CD8-positive, alpha-beta memory T cell (primary cell): Measurements from ENCODE around the gene CYBRD1. TPM values are rescaled to one million over a fixed set of nuclear protein-coding genes. Genes with fewer than 3 reads are reported as not detected.
"Not testable (repeated sequence)": the region's sequence is repeated elsewhere in the genome, so short reads cannot be mapped to it uniquely, and the experiment has no call there.

ENCODE experiments used
- CTCF ChIA-PET: fragments of 350-600 bp; sonication (Branson Sonifier 250); formaldehyde crosslinking; loops from one replicate; lab custom pipeline; 2021; ENCODE audit warnings: antibody characterized with exemption; lab: Charles Lee
- POLR2A ChIA-PET: fragments of 350-600 bp; sonication (Branson Sonifier 250); formaldehyde crosslinking; loops from one replicate; lab custom pipeline; 2021; ENCODE audit warnings: antibody characterized with exemption; lab: Charles Lee
- DNase-seq, 5 donors: peaks; one replicate each; pipeline versions ENCODE4 v3.0.0 to v3.0.0-alpha.2; 2020 to 2022; ENCODE audit warnings: mixed read lengths in 1 of 5
- H3K27ac ChIP-seq: one replicate; pipeline ENCODE4 v1.7.0; 2013; ENCODE audit warnings: low read depth, mild to moderate bottlenecking, low read length, moderate library complexity
- H3K27me3 ChIP-seq: 2 replicates; pipeline ENCODE4 v1.7.0; 2013; ENCODE audit warnings: low read length, mild to moderate bottlenecking; ENCODE audit not compliant: insufficient read depth, poor library complexity, severe bottlenecking
- H3K36me3 ChIP-seq: 2 replicates; pipeline ENCODE4 v1.7.0; 2013; ENCODE audit warnings: mild to moderate bottlenecking, low read length, moderate library complexity; ENCODE audit not compliant: insufficient read depth
- H3K4me1 ChIP-seq: 2 replicates; pipeline ENCODE4 v1.7.0; 2013; ENCODE audit warnings: mild to moderate bottlenecking, low read length, moderate library complexity; ENCODE audit not compliant: insufficient read depth
- H3K4me3 ChIP-seq: 2 replicates; pipeline ENCODE4 v1.7.0; 2013; ENCODE audit warnings: mild to moderate bottlenecking, low read length
- H3K9me3 ChIP-seq: 2 replicates; pipeline ENCODE4 v1.7.0; 2013; ENCODE audit warnings: mild to moderate bottlenecking, low read length
- H3K27ac Mint-ChIP-seq, 8 donors: one replicate each; pipeline ENCODE4 v1.8.0; 2020 to 2021; ENCODE audit warnings: mixed read lengths in 8 of 8, mild to moderate bottlenecking in 6 of 8, inconsistent platforms in 3 of 8, moderate library complexity in 3 of 8
- H3K27me3 Mint-ChIP-seq, 2 donors: one replicate each; pipeline ENCODE4 v1.8.0; 2020 to 2021; ENCODE audit warnings: mixed read lengths in 2 of 2, mild to moderate bottlenecking in 1 of 2, moderate library complexity in 1 of 2
- H3K36me3 Mint-ChIP-seq, 3 donors: one replicate each; pipeline ENCODE4 v1.8.0; 2020 to 2021; ENCODE audit warnings: mixed read lengths in 3 of 3, inconsistent platforms in 1 of 3, mild to moderate bottlenecking in 1 of 3
- H3K4me1 Mint-ChIP-seq, 3 donors: one replicate each; pipeline ENCODE4 v1.8.0; 2020 to 2021; ENCODE audit warnings: mixed read lengths in 3 of 3, inconsistent platforms in 1 of 3, mild to moderate bottlenecking in 1 of 3
- H3K4me3 Mint-ChIP-seq, 7 donors: one replicate each; pipeline ENCODE4 v1.8.0; 2020 to 2021; ENCODE audit warnings: mixed read lengths in 7 of 7, mild to moderate bottlenecking in 6 of 7, moderate library complexity in 4 of 7, inconsistent platforms in 2 of 7
- H3K9me3 Mint-ChIP-seq, 5 donors: one replicate each; pipeline ENCODE4 v1.8.0; 2020 to 2022; ENCODE audit warnings: mixed read lengths in 5 of 5, mild to moderate bottlenecking in 3 of 5, moderate library complexity in 2 of 5, inconsistent platforms in 1 of 5
- polyA plus RNA-seq: library from polyadenylated mRNA; unstranded; fragments of 300-500 nt; fragmentation: Illumina TruSeq; gene quantifications from one replicate; pipeline ENCODE4 v1.2.3, GENCODE V29; 2021
- total RNA-seq, 2 experiments: library from RNA; stranded (reverse); gene quantifications; one replicate each; pipeline ENCODE4 v1.2.3, GENCODE V29; 2021

The CYBRD1 gene
- total and polyA plus RNA-seq, 3 experiments from 2014 or later: 0.95 to 1.2 (median 1.2) TPM

GRCh38 chr2:171520471-171520870 lies 1.8 kb upstream of the CYBRD1 start:
- DNase-seq: no peak
- Histone ChIP-seq H3K36me3 (no peaks in the 10 kb centered on the region), H3K27me3 (peaks cover 12% of the 10 kb centered on the region), H3K9me3 (no peaks in the 10 kb centered on the region), H3K27ac (no peak overlapping the region), H3K4me3 (no peak overlapping the region), H3K4me1 (no peaks in the 10 kb centered on the region)
- peaks cover 7 to 23% (median 14%) of the 10 kb centered on the region in 3 donors for H3K4me1 Mint-ChIP-seq
- CTCF ChIA-PET: no interaction called here
- POLR2A ChIA-PET: no interaction called here
- no peak overlapping the region for H3K27ac Mint-ChIP-seq
- H3K27me3 Mint-ChIP-seq: peaks cover 29 to 62% of the 10 kb centered on the region in 2 donors
- no peak overlapping the region for H3K4me3 Mint-ChIP-seq
- H3K9me3 Mint-ChIP-seq: no peaks in the 10 kb centered on the region
- H3K36me3 Mint-ChIP-seq: peaks cover 0 to 3% (median 1%) of the 10 kb centered on the region in 3 donors

- peaks cover 12% of the 10 kb centered on the region for H3K27me3 ChIP-seq
- ChIA-PET CTCF (interaction anchor here (0.7 kb wide), 1 partner anchor 12 kb away, joined by 3 read pairs; no protein-coding TSS in a partner anchor), POLR2A (no interaction called here)
- H3K36me3 ChIP-seq: no peaks in the 10 kb centered on the region
- peaks cover 33 to 65% of the 10 kb centered on the region in 2 donors for H3K27me3 Mint-ChIP-seq
- no peaks in the 10 kb centered on the region for H3K4me1 ChIP-seq
- peaks cover 7 to 23% (median 14%) of the 10 kb centered on the region in 3 donors for H3K4me1 Mint-ChIP-seq
- no peak for DNase-seq
- peak overlapping the region; percentile 62 for H3K27ac ChIP-seq
- no peaks in the 10 kb centered on the region for H3K9me3 ChIP-seq
- peak overlapping the region; percentile 45 to 91 (median 67) for H3K4me3 Mint-ChIP-seq
- H3K4me3 ChIP-seq: no peak overlapping the region
- peaks cover 0 to 3% (median 1%) of the 10 kb centered on the region in 3 donors for H3K36me3 Mint-ChIP-seq
- peak overlapping the region in 1 of 8 donors; percentile 29 for H3K27ac Mint-ChIP-seq
- H3K9me3 Mint-ChIP-seq: no peaks in the 10 kb centered on the region
These were observed 768 bp upstream of the CYBRD1 start for GRCh38 chr2:171521361-171522051.

- H3K36me3 ChIP-seq: no peaks in the 10 kb centered on the region
- H3K27ac Mint-ChIP-seq: peak overlapping the region in 1 of 8 donors; percentile 63
- H3K27ac ChIP-seq: peak overlapping the region; percentile 62
- ChIA-PET POLR2A (no interaction called here), CTCF (no interaction called here)
- peaks cover 12% of the 10 kb centered on the region for H3K27me3 ChIP-seq
- H3K9me3 ChIP-seq: no peaks in the 10 kb centered on the region
- peak overlapping the region; percentile 69 to 91 (median 81) for H3K4me3 Mint-ChIP-seq
- no peak for DNase-seq
- H3K4me1 ChIP-seq: no peaks in the 10 kb centered on the region
- peaks cover 0 to 3% (median 1%) of the 10 kb centered on the region in 3 donors for H3K36me3 Mint-ChIP-seq
- peaks cover 7 to 23% (median 14%) of the 10 kb centered on the region in 3 donors for H3K4me1 Mint-ChIP-seq
- no peaks in the 10 kb centered on the region for H3K9me3 Mint-ChIP-seq
- peak overlapping the region; percentile 28 for H3K4me3 ChIP-seq
- H3K27me3 Mint-ChIP-seq: peaks cover 31 to 65% of the 10 kb centered on the region in 2 donors
These were observed 464 bp downstream of the CYBRD1 start for GRCh38 chr2:171522788-171523087.

- Histone ChIP-seq H3K4me1 (no peaks in the 10 kb centered on the region), H3K36me3 (no peaks in the 10 kb centered on the region), H3K9me3 (no peaks in the 10 kb centered on the region), H3K27ac (peak overlapping the region; percentile 59), H3K4me3 (peak overlapping the region; percentile 5), H3K27me3 (peaks cover 12% of the 10 kb centered on the region)
- H3K27ac Mint-ChIP-seq: peak overlapping the region in 1 of 8 donors; percentile 24
- peaks cover 7 to 23% (median 14%) of the 10 kb centered on the region in 3 donors for H3K4me1 Mint-ChIP-seq
- CTCF ChIA-PET: no interaction called here
- peak overlapping the region in 6 of 7 donors; percentile 40 to 91 (median 72) for H3K4me3 Mint-ChIP-seq
- H3K9me3 Mint-ChIP-seq: no peaks in the 10 kb centered on the region
- POLR2A ChIA-PET: no interaction called here
- peaks cover 32 to 68% of the 10 kb centered on the region in 2 donors for H3K27me3 Mint-ChIP-seq
- peaks cover 0 to 3% (median 1%) of the 10 kb centered on the region in 3 donors for H3K36me3 Mint-ChIP-seq
- no peak for DNase-seq
These were observed 1.1 kb downstream of the CYBRD1 start for GRCh38 chr2:171523088-171524017.

GRCh38 chr2:171524018-171524401 lies 1.7 kb downstream of the CYBRD1 start:
- CTCF ChIA-PET: no interaction called here
- Mint-ChIP-seq H3K27ac (peak overlapping the region in 1 of 8 donors; percentile 24), H3K9me3 (no peaks in the 10 kb centered on the region), H3K36me3 (no peaks in the 10 kb centered on the region), H3K4me3 (peak overlapping the region in 5 of 7 donors; percentile 52 to 81 (median 64)), H3K27me3 (peaks cover 32 to 69% of the 10 kb centered on the region in 2 donors), H3K4me1 (peaks cover 7 to 23% (median 14%) of the 10 kb centered on the region in 3 donors)
- H3K27ac ChIP-seq: peak overlapping the region; percentile 59
- POLR2A ChIA-PET: no interaction called here
- peak overlapping the region; percentile 5 for H3K4me3 ChIP-seq
- H3K9me3 ChIP-seq: no peaks in the 10 kb centered on the region
- DNase-seq: no peak
- H3K4me1 ChIP-seq: no peaks in the 10 kb centered on the region
- peaks cover 12% of the 10 kb centered on the region for H3K27me3 ChIP-seq
- no peaks in the 10 kb centered on the region for H3K36me3 ChIP-seq

GRCh38 chr2:171529914-171530313 lies 7.6 kb downstream of the CYBRD1 start:
- POLR2A ChIA-PET: no interaction called here
- Histone ChIP-seq H3K4me3 (no peak overlapping the region), H3K27me3 (no peaks in the 10 kb centered on the region), H3K4me1 (no peaks in the 10 kb centered on the region), H3K9me3 (no peaks in the 10 kb centered on the region), H3K36me3 (no peaks in the 10 kb centered on the region), H3K27ac (no peak overlapping the region)
- DNase-seq: no peak
- Mint-ChIP-seq H3K4me1 (no peaks in the 10 kb centered on the region), H3K4me3 (no peak overlapping the region), H3K9me3 (peaks cover 0 to 9% (median 0%) of the 10 kb centered on the region in 5 donors), H3K36me3 (no peaks in the 10 kb centered on the region), H3K27ac (no peak overlapping the region), H3K27me3 (peaks cover 24 to 45% of the 10 kb centered on the region in 2 donors)
- CTCF ChIA-PET: no interaction called here

GRCh38 chr2:171530378-171530777 lies 8.1 kb downstream of the CYBRD1 start:
- no peak overlapping the region for H3K4me3 Mint-ChIP-seq
- no peak overlapping the region for H3K4me3 ChIP-seq
- CTCF ChIA-PET: no interaction called here
- POLR2A ChIA-PET: no interaction called here
- no peak overlapping the region for H3K27ac Mint-ChIP-seq
- no peaks in the 10 kb centered on the region for H3K36me3 ChIP-seq
- no peaks in the 10 kb centered on the region for H3K27me3 ChIP-seq
- H3K27me3 Mint-ChIP-seq: peaks cover 21 to 44% of the 10 kb centered on the region in 2 donors
- no peaks in the 10 kb centered on the region for H3K36me3 Mint-ChIP-seq
- no peaks in the 10 kb centered on the region for H3K4me1 ChIP-seq
- H3K27ac ChIP-seq: no peak overlapping the region
- H3K9me3 ChIP-seq: no peaks in the 10 kb centered on the region
- H3K4me1 Mint-ChIP-seq: no peaks in the 10 kb centered on the region
- DNase-seq: no peak
- H3K9me3 Mint-ChIP-seq: peaks cover 0 to 9% (median 0%) of the 10 kb centered on the region in 5 donors

- H3K36me3 Mint-ChIP-seq, H3K9me3 ChIP-seq, H3K27ac Mint-ChIP-seq, H3K9me3 Mint-ChIP-seq, H3K4me1 ChIP-seq, DNase-seq, H3K27ac ChIP-seq, POLR2A ChIA-PET, CTCF ChIA-PET, H3K4me1 Mint-ChIP-seq, H3K36me3 ChIP-seq, H3K4me3 ChIP-seq, H3K27me3 ChIP-seq: not testable (repeated sequence)
- peaks cover 21 to 46% of the 10 kb centered on the region in 2 donors for H3K27me3 Mint-ChIP-seq
- H3K4me3 Mint-ChIP-seq: peak overlapping the region in 1 of 7 donors; percentile 44
These were observed 8.6 kb downstream of the CYBRD1 start for GRCh38 chr2:171530859-171531258.
